ENCODE results near the gene CLCN7.

GRCh38 chr16:1432388-1433262 is 42.2 kb downstream of the CLCN7 start:
- TF ChIP-seq CTCF (IDR thresholded peaks at IDR 0.05; ENCODE audit: low read depth, low read length) (no peak), EZH2phosphoT487 (IDR thresholded peaks at IDR 0.05; ENCODE audit: low read depth) (no peak)

All from OCI-LY3 (cell line).